SK-N-SH (cell line): ENCODE results near the gene FRS2. TPM values are rescaled to one million over a fixed set of nuclear protein-coding genes. Genes with fewer than 3 reads are reported as not detected.
A peak's percentile ranks its signal among the peaks of the same experiment; 100 is the strongest.

Experiments used
- CTCF ChIA-PET: fragments of 300-600, 350-600 bp; formaldehyde crosslinking; extraction: SDS; loops from one replicate; lab custom pipeline; 2021; lab: Yijun Ruan, JAX
- POLR2A ChIA-PET: fragments of 350-600 bp; sonication (Branson Sonifier 250); formaldehyde crosslinking; extraction: SDS; loops from one replicate; lab custom pipeline; 2020; ENCODE audit warnings: antibody characterized with exemption, inconsistent platforms; lab: Yijun Ruan, JAX
- DNase-seq: peaks from one replicate; pipeline ENCODE4 v3.0.0; 2012
- H2AFZ ChIP-seq: fragments of 200-600 bp; sonication (generic); 2 replicates; pipeline ENCODE4 v1.8.1; 2016; ENCODE audit warnings: antibody characterized with exemption, mild to moderate bottlenecking, low read depth
- H3F3A ChIP-seq: fragments of 200-600 bp; sonication (generic); replicated peaks from 2 replicates; pipeline ENCODE3; 2016; ENCODE audit warnings: antibody characterized with exemption, mild to moderate bottlenecking; ENCODE audit not compliant: insufficient read depth
- H3K27ac ChIP-seq, 2 experiments: fragments of 200-500 bp in 1 of 2; fragments of 200-600 bp in 1 of 2; sonication (Bioruptor generic) in 1 of 2; sonication (generic), shearing (Covaris generic) in 1 of 2; 2 replicates each; pipeline versions ENCODE4 v1.5.1 to v1.6.1; 2014 to 2016; ENCODE audit warnings: low read depth in 2 of 2, inconsistent platforms in 1 of 2, low read length in 1 of 2, mild to moderate bottlenecking in 1 of 2, mixed read lengths in 1 of 2
- H3K27me3 ChIP-seq: fragments of 200-600 bp; sonication (generic), shearing (Covaris generic); 2 replicates; pipeline ENCODE4 v1.6.1; 2016; ENCODE audit warnings: mixed run types; ENCODE audit not compliant: insufficient read depth
- H3K36me3 ChIP-seq, 2 experiments: fragments of 200-500 bp in 1 of 2; fragments of 200-600 bp in 1 of 2; sonication (Bioruptor generic) in 1 of 2; sonication (generic) in 1 of 2; replicated peaks in 1 of 2; 2 replicates each; pipeline versions ENCODE3 to v1.5.1; 2014 to 2016; ENCODE audit warnings: low read length in 1 of 2, mild to moderate bottlenecking in 1 of 2; ENCODE audit not compliant: insufficient read depth in 2 of 2, control insufficient read depth in 1 of 2
- H3K4me1 ChIP-seq, 2 experiments: fragments of 200-500 bp in 1 of 2; fragments of 200-600 bp in 1 of 2; sonication (Bioruptor generic) in 1 of 2; sonication (generic), shearing (Covaris generic) in 1 of 2; 2 replicates each; pipeline versions ENCODE4 v1.5.1 to v1.6.1; 2014 to 2016; ENCODE audit warnings: low read depth in 1 of 2, low read length in 1 of 2, mixed run types in 1 of 2; ENCODE audit not compliant: insufficient read depth in 2 of 2, control insufficient read depth in 1 of 2
- H3K4me2 ChIP-seq: fragments of 200-600 bp; sonication (generic), shearing (Covaris generic); 2 replicates; pipeline ENCODE4 v1.6.1; 2017; ENCODE audit warnings: mixed run types
- H3K4me3 ChIP-seq, 2 experiments: fragments of 200-500 bp in 1 of 2; fragments of 200-600 bp in 1 of 2; sonication (Bioruptor generic) in 1 of 2; sonication (generic), shearing (Covaris generic) in 1 of 2; 2 replicates each; pipeline versions ENCODE4 v1.5.1 to v1.8.1; 2014 to 2016; ENCODE audit warnings: low read depth in 2 of 2, inconsistent platforms in 1 of 2, low read length in 1 of 2, mild to moderate bottlenecking in 1 of 2, mixed read lengths in 1 of 2, moderate library complexity in 1 of 2
- H3K79me2 ChIP-seq: fragments of 200-600 bp; sonication (generic); 2 replicates; pipeline ENCODE4 v1.8.1; 2017; ENCODE audit warnings: mild to moderate bottlenecking; ENCODE audit not compliant: insufficient read depth
- H3K9ac ChIP-seq: fragments of 200-600 bp; sonication (generic); 2 replicates; pipeline ENCODE4 v1.6.1; 2017; ENCODE audit warnings: mixed run types
- H3K9me2 ChIP-seq: fragments of 200-600 bp; sonication (generic); 2 replicates; pipeline ENCODE4 v1.6.1; 2017; ENCODE audit warnings: mixed run types
- H3K9me3 ChIP-seq: fragments of 200-600 bp; sonication (generic); 2 replicates; pipeline ENCODE4 v1.6.1; 2017; ENCODE audit warnings: mixed run types, mild to moderate bottlenecking, moderate library complexity
- H4K20me1 ChIP-seq: fragments of 200-600 bp; sonication (generic); 2 replicates; pipeline ENCODE4 v1.6.1; 2017; ENCODE audit warnings: mild to moderate bottlenecking, mixed run types; ENCODE audit not compliant: insufficient read depth
- FOXJ3 ChIP-seq: sonication (generic); formaldehyde crosslinking; IDR thresholded peaks from 2 replicates; pipeline ENCODE4 v1.5.1; 2020; ENCODE audit warnings: mild to moderate bottlenecking, missing genetic modification reagents
- FOXM1 ChIP-seq: IDR thresholded peaks from 2 replicates; pipeline ENCODE4 v1.4.0; 2012; ENCODE audit warnings: low read depth, mild to moderate bottlenecking
- GABPA ChIP-seq: IDR thresholded peaks from 2 replicates; pipeline ENCODE4 v1.4.0; 2012; ENCODE audit warnings: low read depth, mild to moderate bottlenecking
- GATA2 ChIP-seq: sonication (generic); formaldehyde crosslinking; IDR thresholded peaks from 2 replicates; pipeline ENCODE4 v1.5.0; 2020; ENCODE audit warnings: mild to moderate bottlenecking, missing genetic modification reagents
- MEF2A ChIP-seq: IDR thresholded peaks from 2 replicates; pipeline ENCODE4 v1.4.0; 2012; ENCODE audit warnings: low read depth, borderline replicate concordance
- NRF1 ChIP-seq: IDR thresholded peaks from 2 replicates; pipeline ENCODE4 v1.6.1; 2012; ENCODE audit warnings: low read depth, mild to moderate bottlenecking, low read length
- RAD21 ChIP-seq: IDR thresholded peaks from 2 replicates; pipeline ENCODE4 v1.6.1; 2012; ENCODE audit warnings: mild to moderate bottlenecking, low read length
- RXRA ChIP-seq: IDR thresholded peaks from 2 replicates; pipeline ENCODE4 v1.4.0; 2012; ENCODE audit warnings: low read depth, mild to moderate bottlenecking, borderline replicate concordance
- SMC3 ChIP-seq: IDR thresholded peaks from 2 replicates; pipeline ENCODE4 v1.6.1; 2012; ENCODE audit warnings: low read depth, low read length, improper control_type of control experiment
- TAF1 ChIP-seq: IDR thresholded peaks from 2 replicates; pipeline ENCODE4 v1.6.1; 2012; ENCODE audit warnings: low read depth, mild to moderate bottlenecking, low read length, moderate library complexity, borderline replicate concordance
- TCF12 ChIP-seq: IDR thresholded peaks from 2 replicates; pipeline ENCODE4 v1.4.0; 2012
- WGBS: methylation state at CpG from one replicate; pipeline ENCODE4 v1.1.6; 2017; ENCODE audit warnings: low lambda C conversion rate; 5-methylcytosine and 5-hydroxymethylcytosine counted together
- polyA plus RNA-seq, 3 experiments: library from polyadenylated mRNA; depleted of rRNA; stranded (reverse); fragments of >200 nt; gene quantifications; 2 replicates each; pipeline ENCODE4 v1.2.3, GENCODE V29; 2012
- TF ChIP-seq, protein P1 (sequence below): fragments of 200-600 bp; sonication (generic); IDR thresholded peaks from 2 replicates; pipeline ENCODE4 v1.6.1; 2017; ENCODE audit warnings: antibody characterized with exemption, mild to moderate bottlenecking, moderate library complexity

Gene FRS2
- polyA plus RNA-seq, 1 of the 3 experiments (the other 2 are of a cell fraction) = 7.1 TPM

GRCh38 chr12:69570000-69570516, 99.9 kb downstream of the FRS2 start (continued):
- TF ChIP-seq, protein P1, sequence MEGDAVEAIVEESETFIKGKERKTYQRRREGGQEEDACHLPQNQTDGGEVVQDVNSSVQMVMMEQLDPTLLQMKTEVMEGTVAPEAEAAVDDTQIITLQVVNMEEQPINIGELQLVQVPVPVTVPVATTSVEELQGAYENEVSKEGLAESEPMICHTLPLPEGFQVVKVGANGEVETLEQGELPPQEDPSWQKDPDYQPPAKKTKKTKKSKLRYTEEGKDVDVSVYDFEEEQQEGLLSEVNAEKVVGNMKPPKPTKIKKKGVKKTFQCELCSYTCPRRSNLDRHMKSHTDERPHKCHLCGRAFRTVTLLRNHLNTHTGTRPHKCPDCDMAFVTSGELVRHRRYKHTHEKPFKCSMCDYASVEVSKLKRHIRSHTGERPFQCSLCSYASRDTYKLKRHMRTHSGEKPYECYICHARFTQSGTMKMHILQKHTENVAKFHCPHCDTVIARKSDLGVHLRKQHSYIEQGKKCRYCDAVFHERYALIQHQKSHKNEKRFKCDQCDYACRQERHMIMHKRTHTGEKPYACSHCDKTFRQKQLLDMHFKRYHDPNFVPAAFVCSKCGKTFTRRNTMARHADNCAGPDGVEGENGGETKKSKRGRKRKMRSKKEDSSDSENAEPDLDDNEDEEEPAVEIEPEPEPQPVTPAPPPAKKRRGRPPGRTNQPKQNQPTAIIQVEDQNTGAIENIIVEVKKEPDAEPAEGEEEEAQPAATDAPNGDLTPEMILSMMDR = no peak

DNA sequence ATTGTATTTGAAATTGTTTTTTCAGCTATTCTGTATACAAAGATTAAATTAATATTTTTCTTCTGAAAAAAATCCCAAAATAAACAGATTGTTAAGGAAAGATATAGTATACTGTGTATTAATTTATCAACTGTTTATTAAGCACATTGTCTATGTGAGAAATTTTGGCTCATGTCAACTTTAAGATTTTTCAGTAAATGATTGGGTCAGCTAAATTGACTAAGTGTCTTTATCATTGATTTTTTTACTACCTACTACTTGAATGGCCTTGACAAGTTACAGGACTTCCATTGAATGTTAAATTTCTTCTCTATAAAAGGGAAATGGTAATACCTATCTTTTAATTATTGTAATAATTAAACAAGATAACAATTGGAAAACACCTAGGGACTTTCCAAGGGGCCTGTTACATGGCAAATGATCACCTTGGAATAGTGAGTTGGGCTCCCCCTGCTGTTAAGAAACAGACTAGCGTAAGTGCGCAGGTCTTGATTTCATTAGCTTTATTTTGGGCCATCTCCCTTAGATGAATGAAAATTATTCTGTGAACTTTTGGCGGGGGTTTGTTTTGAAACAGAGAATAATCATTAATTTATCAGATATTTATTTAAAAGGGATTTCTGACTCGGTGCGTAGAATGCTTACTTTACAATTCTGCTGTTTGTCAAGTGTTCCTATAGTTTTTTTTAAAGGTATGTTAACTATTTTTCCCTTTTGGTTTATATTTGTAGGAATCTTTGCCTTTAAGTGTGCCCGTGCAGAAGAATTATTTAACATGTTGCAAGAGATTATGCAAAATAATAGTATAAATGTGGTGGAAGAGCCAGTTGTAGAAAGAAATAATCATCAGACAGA, 100.6 kb downstream of the FRS2 start:
- H3K9me3 ChIP-seq = no peaks in the 10 kb centered on the region
- H3K4me3 ChIP-seq = no peak overlapping the region
- no peaks in the 10 kb centered on the region for H3K9me2 ChIP-seq
- H3K27ac ChIP-seq = peak overlapping the region in 1 of 2 experiments; percentile 72; a peak in 1 of 4 replicates
- TF ChIP-seq FOXM1 = no peak
- no peak for TF ChIP-seq GATA2 (CRISPR knock-in tag)
- peak; percentile 76 for TF ChIP-seq SMC3
- TF ChIP-seq FOXJ3 (CRISPR knock-in tag) = no peak
- peak; percentile 18; the same call in 1 of the 2 replicates for TF ChIP-seq TCF12
- TF ChIP-seq NRF1 = peak; percentile 23; the same call in 1 of the 2 replicates
- TF ChIP-seq TAF1 = no peak
- TF ChIP-seq RXRA = no peak
- TF ChIP-seq, protein P1 = peak; percentile 89
- no peak for TF ChIP-seq MEF2A
- peak; percentile 78 for TF ChIP-seq RAD21
- no peak for TF ChIP-seq GABPA
- H3K4me1 ChIP-seq = peaks cover 0 to 8% of the 10 kb centered on the region in 2 experiments; a peak in 3 of 4 replicates
- peaks cover 8% of the 10 kb centered on the region; the same call in 1 of the 2 replicates for H4K20me1 ChIP-seq
- CTCF ChIA-PET = interaction anchor here (0.6 to 4.5 kb wide), 63 partner anchors 9 to 428 kb away, joined by 3 to 66 read pairs (median 4); partner anchors contain the start of genes CCT2 and FRS2
- peaks cover 31% of the 10 kb centered on the region for H3F3A ChIP-seq
- peaks cover 48 to 58% of the 10 kb centered on the region in 2 experiments for H3K36me3 ChIP-seq
- H3K4me2 ChIP-seq = no peak overlapping the region
- POLR2A ChIA-PET = no interaction called here
- H3K27me3 ChIP-seq = no peaks in the 10 kb centered on the region
- no peak overlapping the region for H3K9ac ChIP-seq
- WGBS = 37% methylated on average over 6 of the region's 6 CpGs
- H3K79me2 ChIP-seq = peaks cover 33% of the 10 kb centered on the region
- H2AFZ ChIP-seq = no peak overlapping the region
- peak; percentile 49 for DNase-seq
